HUES48 (cell line): ENCODE data around the gene ARHGEF12.

Experiments used
- H3K27ac ChIP-seq: one replicate; pipeline ENCODE4 v1.7.0; 2013; ENCODE audit warnings: low read depth, low read length, inconsistent platforms
- H3K27me3 ChIP-seq: 2 replicates; pipeline ENCODE4 v1.6.1; 2013; ENCODE audit warnings: mild to moderate bottlenecking, low read length; ENCODE audit not compliant: control insufficient read depth, insufficient read depth
- H3K36me3 ChIP-seq: 2 replicates; pipeline ENCODE4 v1.6.1; 2013; ENCODE audit warnings: low read length; ENCODE audit not compliant: control insufficient read depth, insufficient read depth
- H3K4me1 ChIP-seq: 2 replicates; pipeline ENCODE4 v1.6.1; 2013; ENCODE audit warnings: mild to moderate bottlenecking, low read length; ENCODE audit not compliant: control insufficient read depth, insufficient read depth
- H3K4me3 ChIP-seq: 2 replicates; pipeline ENCODE4 v1.5.1; 2013; ENCODE audit warnings: mild to moderate bottlenecking, low read depth, low read length
- H3K9ac ChIP-seq: 2 replicates; pipeline ENCODE4 v1.6.1; 2013; ENCODE audit warnings: mild to moderate bottlenecking, low read depth, low read length, moderate library complexity
- H3K9me3 ChIP-seq: 2 replicates; pipeline ENCODE4 v1.6.1; 2013; ENCODE audit warnings: low read length; ENCODE audit not compliant: control insufficient read depth, insufficient read depth

ARHGEF12 gene

DNA sequence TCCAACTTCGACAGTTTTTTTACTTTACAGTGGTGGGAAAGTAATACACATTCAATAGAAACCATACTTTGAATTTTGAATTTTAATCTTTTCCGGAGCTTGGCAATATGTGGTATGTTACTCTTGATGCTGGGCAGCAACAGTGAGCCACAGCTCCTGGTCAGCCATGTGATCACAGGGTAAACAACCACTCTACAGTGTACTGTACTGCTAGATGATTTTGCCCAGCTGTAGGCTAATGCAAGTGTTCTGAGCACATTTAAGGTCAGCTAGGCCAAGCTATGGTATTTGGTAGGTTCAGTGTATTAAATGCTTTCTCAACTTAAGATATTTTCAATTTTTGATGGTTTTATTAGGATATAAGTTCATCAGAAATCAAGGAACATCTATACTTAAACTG is 126.6 kb downstream of the ARHGEF12 start:
- Histone ChIP-seq H3K27me3 (no peaks in the 10 kb centered on the region), H3K4me1 (no peaks in the 10 kb centered on the region), H3K27ac (no peak overlapping the region), H3K9me3 (no peaks in the 10 kb centered on the region), H3K4me3 (no peak overlapping the region), H3K36me3 (peaks cover 76% of the 10 kb centered on the region), H3K9ac (no peak overlapping the region)

DNA sequence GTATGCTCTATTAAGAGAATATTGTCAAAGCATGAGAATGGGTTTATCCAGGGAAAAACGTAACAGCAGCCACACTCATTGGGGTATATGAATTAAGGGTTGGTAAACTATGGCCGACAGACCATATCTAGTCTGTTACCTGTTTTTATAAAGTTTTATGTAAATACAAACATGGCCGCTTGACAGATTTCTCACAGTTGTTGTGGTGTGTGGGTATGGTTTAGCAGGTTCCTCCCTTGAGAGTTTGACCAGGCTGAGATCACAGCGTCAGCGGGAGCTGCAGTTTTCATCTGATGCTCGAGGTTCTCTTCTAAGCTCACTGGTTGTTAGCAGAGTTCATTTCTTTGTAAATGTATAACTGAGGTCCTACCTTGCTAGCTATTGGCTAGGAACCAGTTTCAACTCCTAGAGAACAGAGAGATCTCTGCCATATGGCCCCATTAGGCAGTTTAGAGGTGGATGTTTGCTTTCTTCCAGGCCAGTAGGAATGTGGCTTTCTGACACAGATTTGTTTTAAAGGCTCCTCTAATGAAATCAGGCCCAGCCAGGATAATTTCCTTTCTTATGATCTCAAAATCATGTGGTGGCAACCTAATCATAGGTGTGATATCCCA is 129.8 kb downstream of the ARHGEF12 start:
- no peak overlapping the region for H3K4me3 ChIP-seq

DNA sequence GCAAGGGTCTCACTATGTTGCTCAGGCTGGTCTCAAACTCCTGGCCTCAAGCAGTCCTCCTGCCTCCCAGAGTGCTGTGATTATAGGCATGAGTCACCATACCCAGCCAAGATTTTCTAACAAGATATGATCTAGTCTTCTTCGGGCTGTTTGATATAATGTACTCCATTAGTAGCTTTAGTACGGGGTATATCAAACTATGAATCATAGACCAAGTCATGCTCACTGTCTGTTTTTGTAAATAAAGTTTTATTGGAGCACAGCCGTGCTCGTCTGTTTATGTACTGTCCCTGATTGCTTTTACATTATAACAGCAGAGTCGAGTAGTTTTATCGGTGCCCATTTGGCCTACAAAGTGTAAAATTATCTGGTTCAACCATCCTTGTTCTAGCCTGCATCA is 131.4 kb downstream of the ARHGEF12 start:
- Histone ChIP-seq H3K9me3 (no peaks in the 10 kb centered on the region), H3K4me3 (no peak overlapping the region), H3K36me3 (peaks cover 69% of the 10 kb centered on the region), H3K4me1 (no peaks in the 10 kb centered on the region), H3K27me3 (no peaks in the 10 kb centered on the region), H3K9ac (no peak overlapping the region), H3K27ac (no peak overlapping the region)

More for the DNA sequence above, 129.8 kb downstream of the ARHGEF12 start:
- Histone ChIP-seq H3K4me1 (no peaks in the 10 kb centered on the region), H3K27ac (no peak overlapping the region), H3K36me3 (peaks cover 75% of the 10 kb centered on the region), H3K9ac (no peak overlapping the region), H3K9me3 (no peaks in the 10 kb centered on the region), H3K27me3 (no peaks in the 10 kb centered on the region)

DNA sequence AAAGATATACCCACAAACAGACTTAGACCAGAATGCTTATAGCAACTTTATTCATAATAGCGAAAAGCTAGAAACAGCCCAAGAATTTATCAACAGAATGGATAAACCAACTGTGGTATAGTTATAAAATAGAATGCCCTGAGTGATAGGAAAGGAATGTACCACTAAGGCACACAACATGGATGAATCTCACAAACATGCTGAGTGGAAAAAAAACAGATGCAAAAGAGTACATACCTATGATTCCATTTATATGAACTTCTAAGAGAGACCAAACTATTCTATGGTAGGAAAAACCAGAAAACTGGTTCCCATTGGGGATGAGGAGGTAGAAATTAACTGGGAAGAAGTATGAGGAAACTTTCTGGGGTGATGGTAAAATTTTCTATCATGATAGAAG is 134.9 kb downstream of the ARHGEF12 start:
- no peaks in the 10 kb centered on the region for H3K4me1 ChIP-seq
- H3K36me3 ChIP-seq, result peaks cover 79% of the 10 kb centered on the region
- no peak overlapping the region for H3K9ac ChIP-seq
- no peak overlapping the region for H3K4me3 ChIP-seq
- H3K27me3 ChIP-seq, result no peaks in the 10 kb centered on the region
- no peak overlapping the region for H3K27ac ChIP-seq
- no peaks in the 10 kb centered on the region for H3K9me3 ChIP-seq

DNA sequence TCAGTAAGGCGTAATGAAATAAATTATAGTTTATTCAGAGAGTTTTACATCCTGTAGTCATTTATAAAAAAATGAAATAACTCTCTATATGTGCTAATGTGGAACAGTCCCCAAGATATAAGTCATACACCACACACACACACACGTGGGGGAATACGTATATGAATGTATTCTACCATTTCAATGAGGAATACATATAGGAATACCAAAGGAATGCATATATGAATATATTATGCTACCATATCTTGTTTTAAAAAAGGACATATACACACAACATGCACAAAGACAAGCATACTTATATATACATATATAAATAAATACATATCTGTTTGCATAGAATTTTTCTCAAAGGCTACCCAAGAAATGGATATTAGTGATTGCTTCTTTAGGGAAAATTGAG is 135.8 kb downstream of the ARHGEF12 start:
- Histone ChIP-seq H3K9ac (no peak overlapping the region), H3K4me1 (no peaks in the 10 kb centered on the region), H3K9me3 (no peaks in the 10 kb centered on the region), H3K27me3 (no peaks in the 10 kb centered on the region), H3K36me3 (peaks cover 79% of the 10 kb centered on the region), H3K4me3 (no peak overlapping the region), H3K27ac (no peak overlapping the region)

DNA sequence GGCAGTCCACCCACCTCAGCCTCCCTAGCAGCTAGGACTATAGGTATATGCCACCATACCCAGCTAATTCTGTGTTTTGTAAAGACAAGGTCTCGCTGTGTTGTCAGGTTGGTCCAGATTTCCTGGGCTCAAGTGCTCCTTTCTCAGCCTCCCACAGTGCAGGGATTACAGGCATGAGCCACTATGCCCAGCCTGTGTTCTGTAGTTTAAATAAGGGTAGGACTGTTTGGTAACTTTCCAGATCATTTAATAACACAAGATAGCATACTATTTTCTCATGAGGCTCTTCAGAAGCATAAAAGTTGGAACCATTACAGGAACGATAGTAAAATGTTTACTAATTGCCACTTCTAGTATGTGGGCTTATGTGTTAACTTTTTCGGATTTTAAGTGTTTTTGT is 137.3 kb downstream of the ARHGEF12 start:
- Histone ChIP-seq H3K27me3 (no peaks in the 10 kb centered on the region), H3K9ac (no peak overlapping the region), H3K36me3 (peaks cover 80% of the 10 kb centered on the region), H3K9me3 (no peaks in the 10 kb centered on the region), H3K4me3 (no peak overlapping the region), H3K4me1 (no peaks in the 10 kb centered on the region), H3K27ac (no peak overlapping the region)

DNA sequence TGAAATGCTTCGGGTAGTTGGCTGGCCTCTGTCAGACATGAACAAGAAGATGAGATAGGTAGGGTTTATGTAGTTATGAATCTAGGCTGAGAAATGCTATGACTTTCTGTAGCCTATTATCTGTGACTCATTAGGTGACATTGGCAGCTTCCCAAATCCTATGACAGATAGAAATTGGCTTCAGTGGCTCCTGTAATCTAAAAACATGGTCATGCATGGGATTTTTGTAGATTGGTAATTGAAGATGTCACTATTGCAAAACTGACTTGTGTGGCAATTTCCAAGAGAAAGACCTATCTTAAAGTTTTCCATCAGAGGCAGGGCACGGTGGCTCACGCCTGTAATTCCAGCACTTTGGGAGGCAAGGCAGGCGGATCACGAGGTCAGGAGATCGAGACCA is 145.9 kb downstream of the ARHGEF12 start:
- Histone ChIP-seq H3K4me1 (no peaks in the 10 kb centered on the region), H3K27ac (no peak overlapping the region), H3K27me3 (no peaks in the 10 kb centered on the region), H3K36me3 (peaks cover 58% of the 10 kb centered on the region), H3K4me3 (no peak overlapping the region), H3K9me3 (no peaks in the 10 kb centered on the region), H3K9ac (no peak overlapping the region)

DNA sequence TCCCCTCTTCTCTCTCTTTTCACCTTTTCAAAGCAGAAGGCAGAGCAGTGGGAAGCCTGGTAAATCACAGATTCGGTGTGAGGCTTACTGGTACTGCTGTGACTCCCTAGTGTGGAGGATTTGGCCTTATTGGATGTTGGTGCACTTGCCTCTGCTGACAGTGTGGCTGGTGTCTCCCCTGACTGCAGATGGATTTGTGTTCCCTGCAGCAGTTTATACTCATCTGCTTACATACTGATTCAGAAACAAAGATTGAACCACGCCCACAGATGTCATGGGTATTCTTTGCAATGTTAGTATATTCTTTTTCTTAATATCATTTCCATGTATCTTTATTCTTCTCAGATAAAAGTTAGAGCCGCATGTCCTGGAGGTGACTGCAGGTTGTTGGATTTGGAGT is 148.5 kb downstream of the ARHGEF12 start:
- H3K4me1 ChIP-seq, result peaks cover 3% of the 10 kb centered on the region; the same call in 1 of the 2 replicates
- H3K36me3 ChIP-seq, result peaks cover 42% of the 10 kb centered on the region
- no peaks in the 10 kb centered on the region for H3K27me3 ChIP-seq
- H3K4me3 ChIP-seq, result no peak overlapping the region
- H3K27ac ChIP-seq, result no peak overlapping the region
- no peak overlapping the region for H3K9ac ChIP-seq
- H3K9me3 ChIP-seq, result no peaks in the 10 kb centered on the region

DNA sequence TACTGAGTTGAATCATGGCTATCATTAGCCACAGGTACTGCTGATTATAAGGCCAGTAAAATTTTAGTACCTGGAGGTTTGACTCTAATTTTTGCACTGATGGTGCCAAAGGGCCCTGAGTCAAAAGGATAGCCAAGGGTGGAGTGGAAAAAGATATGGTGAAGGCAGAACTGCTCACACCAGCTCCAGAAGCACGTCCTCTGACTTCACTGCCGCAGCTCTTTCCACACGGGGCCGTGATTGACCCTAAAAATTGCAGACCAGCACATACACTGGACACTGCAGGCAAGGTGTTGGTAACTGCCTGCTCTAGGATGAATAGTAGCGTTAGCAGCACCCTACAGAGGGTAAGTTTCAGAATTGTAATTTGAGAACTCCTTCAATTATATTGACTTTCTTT is 149.9 kb downstream of the ARHGEF12 start:
- Histone ChIP-seq H3K27ac (no peak overlapping the region), H3K4me1 (peaks cover 3% of the 10 kb centered on the region; the same call in 1 of the 2 replicates), H3K4me3 (no peak overlapping the region), H3K9ac (no peak overlapping the region), H3K9me3 (no peaks in the 10 kb centered on the region), H3K27me3 (no peaks in the 10 kb centered on the region), H3K36me3 (peaks cover 29% of the 10 kb centered on the region)

DNA sequence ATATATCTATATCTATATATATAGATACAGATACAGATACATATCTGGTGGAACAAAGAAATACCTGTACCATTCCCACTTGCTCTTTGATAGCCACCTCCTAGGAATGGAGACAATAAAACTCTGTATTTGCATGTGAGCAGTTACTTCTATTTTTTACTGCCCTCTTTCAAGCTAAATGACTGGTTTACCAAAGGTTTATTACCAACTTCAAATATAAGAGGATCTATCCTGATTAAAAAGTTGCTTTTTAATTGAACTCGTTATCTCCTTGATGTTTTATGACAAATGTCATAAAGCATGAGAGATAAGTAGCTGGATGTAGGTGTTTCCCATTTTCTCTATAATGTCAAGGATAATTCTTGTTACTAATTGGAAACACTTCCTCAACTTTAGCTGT is 153.6 kb downstream of the ARHGEF12 start:
- Histone ChIP-seq H3K36me3 (peaks cover 12% of the 10 kb centered on the region), H3K9me3 (no peaks in the 10 kb centered on the region), H3K4me1 (peaks cover 6% of the 10 kb centered on the region; the same call in 1 of the 2 replicates), H3K4me3 (no peak overlapping the region), H3K27ac (no peak overlapping the region), H3K27me3 (no peaks in the 10 kb centered on the region), H3K9ac (no peak overlapping the region)

DNA sequence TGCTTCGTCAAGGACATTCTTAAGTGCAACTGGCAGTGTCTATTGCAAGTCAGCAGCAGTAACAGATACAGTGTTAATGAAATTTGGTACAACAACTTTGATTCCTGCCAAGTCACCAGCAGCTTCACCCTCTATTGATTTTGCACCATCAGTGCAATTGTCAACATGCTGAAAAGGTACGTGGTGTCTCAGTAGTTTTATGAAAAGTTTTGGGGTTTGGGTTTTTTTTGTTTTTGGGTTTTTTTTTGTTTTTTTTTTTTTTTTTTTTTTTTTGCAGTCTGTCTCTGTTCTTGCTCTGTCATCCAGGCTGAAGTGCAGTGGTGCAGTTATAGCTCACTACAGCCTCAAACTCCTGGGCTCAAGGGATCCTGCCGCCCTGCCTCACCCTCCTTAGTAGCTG is 156.3 kb downstream of the ARHGEF12 start:
- H3K36me3 ChIP-seq, result no peaks in the 10 kb centered on the region
- no peak overlapping the region for H3K27ac ChIP-seq
- H3K4me1 ChIP-seq, result peaks cover 10% of the 10 kb centered on the region
- no peaks in the 10 kb centered on the region for H3K9me3 ChIP-seq
- no peak overlapping the region for H3K9ac ChIP-seq
- no peak overlapping the region for H3K4me3 ChIP-seq
- no peaks in the 10 kb centered on the region for H3K27me3 ChIP-seq
